Posterior vena cava (tissue), 2 donors: ENCODE measurements around the gene BRD4. TPM values are rescaled to one million over a fixed set of nuclear protein-coding genes. Genes with fewer than 3 reads are reported as not detected.
"Not testable (repeated sequence)": the region's sequence is repeated elsewhere in the genome, so short reads cannot be mapped to it uniquely, and the experiment has no call there.

Experiments
- DNase-seq: peaks from one replicate; pipeline ENCODE4 v3.0.0-alpha.2; 2020; ENCODE audit warnings: low spot score
- intact Hi-C, 2 donors: fragments of 100-400 bp; cut with DNase I; formaldehyde crosslinking; loops; one replicate each; pipeline versions ENCODE4 v1.14.1 to v1.14.2; 2022 to 2023
- total RNA-seq, 2 donors: library from RNA; stranded (reverse); fragmentation: NEBNext Ultra II Directional; extraction: Animal tissue kit (Norgen Biotek cat#: 25700); gene quantifications; one replicate each; pipeline ENCODE4 v1.2.1, GENCODE V29; 2021
- donor health status: DM: yes; HTN: yes; CAD: no.
- donor health status: DM: yes; HTN: yes; CAD: no.

The BRD4 gene
- total RNA-seq, 2 donors from 2014 or later: 77.5 to 89.6 TPM

- peak; percentile 73 for DNase-seq
- intact Hi-C loops: loop anchor here in 1 of 2 donors (10.0 kb wide), 1 partner anchor 183 kb away; no protein-coding TSS in a partner anchor
Observed at GRCh38 chr19:15368051-15368632, 35.8 kb upstream of the BRD4 start.

GRCh38 chr19:15367439-15367838 is 35.1 kb upstream of the BRD4 start:
- intact Hi-C loops: loop anchor here in 1 of 2 donors (10.0 kb wide), 1 partner anchor 183 kb away; no protein-coding TSS in a partner anchor
- no peak for DNase-seq

- intact Hi-C loops: loop anchor here in 1 of 2 donors (10.0 kb wide), 1 partner anchor 180 kb away; no protein-coding TSS in a partner anchor
- DNase-seq: no peak
Observed at GRCh38 chr19:15365264-15365663, 32.9 kb upstream of the BRD4 start.

DNA sequence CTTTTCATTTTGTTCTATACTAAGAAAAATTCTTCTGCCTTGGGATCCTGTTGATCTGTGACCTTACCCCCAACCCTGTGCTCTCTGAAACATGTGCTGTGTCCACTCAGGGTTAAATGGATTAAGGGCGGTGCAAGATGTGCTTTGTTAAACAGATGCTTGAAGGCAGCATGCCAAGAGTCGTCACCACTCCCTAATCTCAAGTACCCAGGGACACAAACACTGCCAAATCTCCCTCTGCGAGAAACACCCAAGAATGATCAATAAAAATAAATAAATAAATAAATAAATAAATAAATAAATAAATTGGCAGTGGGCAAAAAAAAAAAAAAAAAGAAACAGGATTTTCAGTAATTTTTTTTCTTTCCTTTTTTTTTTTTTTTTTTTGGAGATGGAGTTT is 31.5 kb upstream of the BRD4 start:
- intact Hi-C loops: loop anchor here in 1 of 2 donors (10.0 kb wide), 1 partner anchor 179 kb away; no protein-coding TSS in a partner anchor

DNA sequence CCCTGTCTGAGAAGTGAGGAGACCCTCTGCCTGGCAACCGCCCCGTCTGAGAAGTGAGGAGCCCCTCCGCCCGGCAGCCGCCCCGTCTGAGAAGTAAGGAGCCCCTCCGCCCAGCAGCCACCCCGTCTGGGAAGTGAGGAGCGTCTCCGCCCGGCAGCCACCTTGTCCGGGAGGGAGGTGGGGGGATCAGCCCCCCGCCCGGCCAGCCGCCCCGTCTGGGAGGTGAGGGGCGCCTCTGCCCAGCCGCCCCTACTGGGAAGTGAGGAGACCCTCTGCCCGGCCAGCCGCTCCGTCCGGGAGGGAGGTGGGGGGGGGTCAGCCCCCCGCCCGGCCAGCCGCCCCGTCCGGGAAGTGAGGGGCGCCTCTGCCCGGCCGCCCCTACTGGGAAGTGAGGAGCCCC is 30.7 kb upstream of the BRD4 start:
- DNase-seq: not testable (repeated sequence)
- intact Hi-C loops: loop anchor here in 1 of 2 donors (10.0 kb wide), 1 partner anchor 178 kb away; no protein-coding TSS in a partner anchor

More for the DNA sequence above, 31.5 kb upstream of the BRD4 start:
- not testable (repeated sequence) for DNase-seq

GRCh38 chr19:15360015-15360414 is 27.7 kb upstream of the BRD4 start:
- DNase-seq: not testable (repeated sequence)
- intact Hi-C loops: loop anchor here in 1 of 2 donors (10.0 kb wide), 1 partner anchor 175 kb away; no protein-coding TSS in a partner anchor

GRCh38 chr19:15358918-15359317 is 26.6 kb upstream of the BRD4 start:
- intact Hi-C loops: loop anchor here in 1 of 2 donors (2.0 kb wide), 1 partner anchor 14 kb away; no protein-coding TSS in a partner anchor
- DNase-seq: no peak

DNA sequence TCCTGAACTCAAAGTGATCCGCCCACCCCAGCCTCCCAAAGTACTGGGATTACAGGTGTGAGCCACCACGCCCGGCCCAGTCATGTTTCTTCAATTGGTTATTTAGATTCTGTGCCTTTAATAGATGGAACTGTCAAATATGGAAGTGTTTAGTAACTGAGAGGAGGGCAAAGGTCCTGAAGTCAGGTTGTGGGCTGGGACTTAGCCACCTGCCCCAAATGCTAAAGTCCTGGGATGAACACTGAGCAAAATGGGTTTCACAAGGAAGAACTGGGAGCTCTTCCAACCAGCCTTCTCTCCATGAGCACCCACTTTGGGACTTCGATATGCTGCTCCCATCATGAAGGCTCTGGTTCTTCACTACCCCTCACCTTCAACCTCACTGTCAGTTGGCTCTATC is 25.6 kb upstream of the BRD4 start:
- DNase-seq: no peak
- intact Hi-C loops: loop anchor here in 1 of 2 donors (2.0 kb wide), 1 partner anchor 15 kb away; no protein-coding TSS in a partner anchor

GRCh38 chr19:15354566-15355296 is 22.4 kb upstream of the BRD4 start:
- intact Hi-C loops: no loop called here

DNA sequence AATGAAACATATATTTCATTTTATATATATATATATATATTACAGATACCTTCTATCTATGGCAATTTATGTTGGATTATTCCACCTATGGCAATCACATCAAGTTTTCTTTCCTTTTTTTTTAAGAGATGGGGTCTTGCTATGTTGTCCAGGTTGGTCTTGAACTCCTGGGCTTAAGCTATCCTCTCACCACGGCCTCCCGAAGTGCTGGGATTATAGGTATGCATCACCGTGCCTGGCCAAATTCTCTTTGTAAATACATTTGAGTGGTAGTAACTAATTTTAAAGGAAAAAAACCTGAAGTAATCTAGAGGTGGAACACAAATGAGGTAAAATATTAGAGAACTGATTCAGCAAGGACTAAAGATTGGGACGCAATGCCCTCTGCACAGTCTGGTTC is 21.6 kb upstream of the BRD4 start:
- no peak for DNase-seq
- intact Hi-C loops: no loop called here

More at GRCh38 chr19:15354566-15355296, 22.4 kb upstream of the BRD4 start:
- DNase-seq: no peak

DNA sequence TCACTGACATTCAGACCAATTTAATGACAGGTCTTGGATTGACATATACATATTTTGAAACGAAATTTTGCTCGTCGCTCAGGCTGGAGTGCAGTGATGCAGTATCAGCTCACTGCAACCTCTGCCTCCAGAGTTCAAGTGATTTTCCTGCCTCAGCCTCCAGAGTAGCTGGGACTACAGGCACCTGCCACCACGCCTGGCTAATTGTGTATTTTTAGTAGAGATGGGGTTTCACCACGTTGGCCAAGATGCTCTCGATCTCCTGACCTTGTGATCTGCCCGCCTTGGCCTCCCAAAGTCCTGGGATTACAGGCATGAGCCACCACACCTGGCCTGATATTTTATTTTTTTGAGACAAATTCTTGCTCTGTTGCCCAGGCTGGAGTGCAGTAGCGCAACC is 20.2 kb upstream of the BRD4 start:
- intact Hi-C loops, DNase-seq: not testable (repeated sequence)

GRCh38 chr19:15341328-15341727 is 9.0 kb upstream of the BRD4 start:
- DNase-seq, intact Hi-C loops: not testable (repeated sequence)

- no peak for DNase-seq
- intact Hi-C loops: no loop called here
Observed at GRCh38 chr19:15340086-15340485, 7.7 kb upstream of the BRD4 start.

GRCh38 chr19:15337202-15337601 is 4.9 kb upstream of the BRD4 start:
- no peak for DNase-seq
- intact Hi-C loops: loop anchor here in 1 of 2 donors (10.0 kb wide), 1 partner anchor 72 kb away; no protein-coding TSS in a partner anchor

DNA sequence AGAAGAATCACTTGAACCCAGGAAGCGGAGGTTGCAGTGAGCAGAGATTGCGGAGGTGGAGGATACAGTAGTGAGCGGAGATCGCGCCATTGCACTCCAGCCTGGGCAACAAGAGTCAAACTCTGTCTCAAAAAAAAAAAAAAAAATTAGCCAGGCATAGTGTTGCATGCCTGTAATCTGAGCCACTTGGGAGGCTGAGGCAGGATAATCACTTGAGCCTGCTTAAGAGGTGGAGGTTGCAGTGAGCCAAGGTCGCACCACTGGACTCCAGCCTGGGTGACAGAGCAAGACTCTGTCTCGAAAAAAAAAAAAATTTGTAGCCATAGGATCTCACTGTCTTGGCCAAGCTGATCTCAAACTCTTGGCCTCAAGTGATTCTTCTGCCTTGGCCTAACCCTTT is 3.7 kb upstream of the BRD4 start:
- DNase-seq: not testable (repeated sequence)
- intact Hi-C loops: loop anchor here in 1 of 2 donors (10.0 kb wide), 1 partner anchor 71 kb away; no protein-coding TSS in a partner anchor

DNA sequence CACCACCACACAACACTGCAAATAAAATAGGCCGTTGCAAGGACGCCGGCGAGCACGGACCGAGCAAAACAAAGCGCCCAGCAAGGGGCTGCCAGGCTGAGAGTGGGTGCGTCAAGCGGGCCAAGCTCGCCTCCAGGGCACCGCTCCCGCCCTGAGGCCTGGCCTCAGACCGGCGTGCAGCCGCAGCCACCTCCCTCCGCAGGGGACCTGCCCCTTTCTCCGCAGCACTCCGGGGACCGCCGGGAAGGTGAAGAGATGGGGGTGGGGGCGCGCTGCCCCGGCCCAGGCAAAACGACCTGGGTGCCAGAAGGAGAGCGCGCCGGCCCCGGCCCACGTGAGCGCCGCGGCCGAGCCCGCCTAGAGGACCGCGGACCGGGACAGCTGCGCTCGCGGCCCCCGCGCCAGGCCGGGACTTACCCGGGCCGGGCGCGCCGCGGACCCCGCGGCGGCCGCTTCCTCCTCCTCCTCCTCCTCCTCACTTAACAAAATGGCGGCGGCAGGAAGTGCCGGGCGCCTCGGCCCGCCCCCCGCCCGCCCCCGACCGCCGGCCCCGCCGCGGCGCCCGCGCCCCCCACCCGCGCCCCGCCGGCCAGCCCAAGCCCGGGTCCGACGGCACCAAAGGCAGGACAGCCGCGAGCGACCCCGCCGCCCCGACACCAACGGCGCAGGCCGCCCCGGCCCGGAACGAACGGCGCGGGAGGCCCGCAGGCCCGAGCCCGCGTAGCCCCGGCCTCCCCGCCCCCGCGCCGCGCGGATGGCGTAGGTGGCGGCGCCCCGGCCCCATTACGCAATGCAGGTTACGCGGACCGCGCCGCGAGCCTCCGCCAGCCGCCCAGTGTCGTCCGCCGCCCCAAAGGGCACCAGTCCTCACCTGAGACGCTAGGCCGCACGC is 674 bp downstream of the BRD4 start:
- DNase-seq: peak; percentile 89
- intact Hi-C loops: loop anchor here (5.0 to 10.0 kb wide), 2 partner anchors 67 to 69 kb away; no protein-coding TSS in a partner anchor

GRCh38 chr19:15330801-15331418 is 1.4 kb downstream of the BRD4 start:
- intact Hi-C loops: loop anchor here (5.0 to 10.0 kb wide), 2 partner anchors 66 to 69 kb away; no protein-coding TSS in a partner anchor
- DNase-seq: no peak

GRCh38 chr19:15328312-15328711 is 4.0 kb downstream of the BRD4 start:
- no peak for DNase-seq
- intact Hi-C loops: loop anchor here in 1 of 2 donors (10.0 kb wide), 1 partner anchor 46 kb away; the partner anchor contains the start of gene AKAP8
